DND-41 (cell line): ENCODE results near the gene PYURF.

Experiments
- ATAC-seq: fragments of 200-7000 bp; cut with Tn5 transposase; 3 replicates; pipeline ENCODE4 v1.9.1; 2021; ENCODE audit warnings: low read depth; ENCODE audit not compliant: insufficient read depth
- DNase-seq: peaks from one replicate; pipeline ENCODE4 v3.0.0-alpha.2; 2020
- H2AFZ ChIP-seq: 2 replicates; pipeline ENCODE4 v1.6.0; 2012; ENCODE audit warnings: low read depth, low read length
- H3K27ac ChIP-seq: 2 replicates; pipeline ENCODE4 v1.5.1; 2012; ENCODE audit warnings: low read length, inconsistent platforms
- H3K27me3 ChIP-seq: fragments of 200-600 bp; sonication (generic); 2 replicates; pipeline ENCODE4 v1.6.0; 2012; ENCODE audit warnings: low read length, mild to moderate bottlenecking, inconsistent platforms; ENCODE audit not compliant: insufficient read depth, poor library complexity
- H3K36me3 ChIP-seq: 2 replicates; pipeline ENCODE4 v1.5.1; 2012; ENCODE audit warnings: low read length, inconsistent platforms; ENCODE audit not compliant: insufficient read depth
- H3K4me1 ChIP-seq: 2 replicates; pipeline ENCODE4 v1.5.1; 2012; ENCODE audit warnings: mild to moderate bottlenecking, low read length; ENCODE audit not compliant: insufficient read depth
- H3K4me2 ChIP-seq: 2 replicates; pipeline ENCODE4 v1.6.0; 2012; ENCODE audit warnings: mild to moderate bottlenecking, moderate library complexity, low read length, inconsistent platforms; ENCODE audit not compliant: insufficient read depth
- H3K4me3 ChIP-seq, 2 experiments: fragments of 200-600 bp in 1 of 2; shearing (Covaris generic) in 1 of 2; 2 replicates each; pipeline ENCODE4 v1.5.1; 2012 to 2016; ENCODE audit warnings: inconsistent platforms in 2 of 2, low read length in 2 of 2, mild to moderate bottlenecking in 2 of 2, low read depth in 1 of 2, moderate library complexity in 1 of 2
- H3K79me2 ChIP-seq: 2 replicates; pipeline ENCODE4 v1.6.0; 2012; ENCODE audit warnings: low read length, inconsistent platforms; ENCODE audit not compliant: insufficient read depth
- H3K9ac ChIP-seq: 2 replicates; pipeline ENCODE4 v1.6.0; 2012; ENCODE audit warnings: low read depth, mild to moderate bottlenecking, inconsistent platforms, low read length, moderate library complexity
- H3K9me3 ChIP-seq: 2 replicates; pipeline ENCODE4 v1.5.1; 2012; ENCODE audit warnings: low read length, moderate library complexity, mild to moderate bottlenecking, inconsistent platforms; ENCODE audit not compliant: insufficient read depth, severe bottlenecking
- H4K20me1 ChIP-seq: 2 replicates; pipeline ENCODE4 v1.6.0; 2012; ENCODE audit warnings: low read length; ENCODE audit not compliant: insufficient read depth
- EZH2 ChIP-seq: IDR thresholded peaks from 3 replicates; pipeline ENCODE4 v1.6.1; 2012; ENCODE audit warnings: borderline replicate concordance, low read depth, mild to moderate bottlenecking, moderate library complexity, low read length, inconsistent platforms; ENCODE audit not compliant: severe bottlenecking
- TF ChIP-seq, protein P1 (sequence below): IDR thresholded peaks from 2 replicates; pipeline ENCODE4 v1.5.1; 2012; ENCODE audit warnings: borderline replicate concordance, low read length, moderate library complexity, mild to moderate bottlenecking; ENCODE audit not compliant: poor library complexity, severe bottlenecking; ENCODE audit errors: extremely low read depth

The PYURF gene, protein sequence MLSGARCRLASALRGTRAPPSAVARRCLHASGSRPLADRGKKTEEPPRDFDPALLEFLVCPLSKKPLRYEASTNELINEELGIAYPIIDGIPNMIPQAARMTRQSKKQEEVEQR

DNA sequence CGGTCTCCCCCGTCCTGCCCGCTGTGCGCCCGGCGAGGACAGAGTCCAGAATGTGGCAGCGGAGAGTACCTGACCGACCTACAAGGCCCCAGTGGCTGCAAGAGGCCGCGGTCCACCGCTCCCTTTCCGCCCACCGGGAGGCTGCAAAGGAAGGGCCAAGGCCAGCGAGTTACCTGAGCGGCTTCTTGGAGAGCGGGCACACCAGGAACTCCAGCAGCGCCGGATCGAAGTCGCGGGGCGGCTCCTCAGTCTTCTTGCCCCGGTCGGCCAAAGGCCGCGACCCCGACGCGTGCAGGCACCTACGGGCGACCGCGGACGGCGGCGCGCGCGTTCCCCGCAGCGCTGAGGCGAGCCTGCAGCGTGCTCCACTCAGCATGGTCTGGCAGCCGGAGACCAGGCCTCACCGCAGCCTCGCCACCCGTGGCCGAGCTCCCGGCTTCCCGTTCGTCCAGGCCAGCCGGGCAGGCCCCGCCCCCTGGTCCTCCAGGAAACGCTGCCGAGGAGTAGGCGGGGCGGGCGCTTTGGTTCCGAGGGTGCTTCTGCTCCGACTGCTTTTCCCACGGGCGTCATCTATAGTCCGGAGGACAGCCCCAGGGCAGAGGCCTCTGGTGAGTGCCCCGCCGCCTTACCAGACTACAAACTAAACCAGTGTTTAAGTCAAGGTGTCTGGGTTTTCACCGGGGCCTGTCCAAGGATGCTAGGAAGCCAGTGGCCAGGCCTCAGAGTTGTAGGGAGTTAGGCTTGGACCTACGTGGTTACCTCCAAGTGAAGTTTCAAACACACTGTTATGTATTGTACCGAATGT lies at the start of gene PYURF:
Gene PYURF (minus strand): TSS at position 452 of the 805 bp plus-strand sequence. CDS start 76 bp downstream, at position 376.
- peaks cover 7% of the 10 kb centered on the region for H4K20me1 ChIP-seq
- peak within 1 kb of the TSS; percentile 87 to 99 for H3K4me3 ChIP-seq
- DNase-seq = peak; percentile 87
- H3K9me3 ChIP-seq = no peaks in the 10 kb centered on the region
- peak within 1 kb of the TSS; percentile 95 for H3K9ac ChIP-seq
- peak; percentile 91 for ATAC-seq
- peak within 1 kb of the TSS; percentile 75 for H2AFZ ChIP-seq
- no peaks in the 10 kb centered on the region for H3K27me3 ChIP-seq
- peaks cover 34% of the 10 kb centered on the region for H3K79me2 ChIP-seq
- H3K4me2 ChIP-seq = peak within 1 kb of the TSS; percentile 83
- no peak for TF ChIP-seq EZH2
- TF ChIP-seq, protein P1, sequence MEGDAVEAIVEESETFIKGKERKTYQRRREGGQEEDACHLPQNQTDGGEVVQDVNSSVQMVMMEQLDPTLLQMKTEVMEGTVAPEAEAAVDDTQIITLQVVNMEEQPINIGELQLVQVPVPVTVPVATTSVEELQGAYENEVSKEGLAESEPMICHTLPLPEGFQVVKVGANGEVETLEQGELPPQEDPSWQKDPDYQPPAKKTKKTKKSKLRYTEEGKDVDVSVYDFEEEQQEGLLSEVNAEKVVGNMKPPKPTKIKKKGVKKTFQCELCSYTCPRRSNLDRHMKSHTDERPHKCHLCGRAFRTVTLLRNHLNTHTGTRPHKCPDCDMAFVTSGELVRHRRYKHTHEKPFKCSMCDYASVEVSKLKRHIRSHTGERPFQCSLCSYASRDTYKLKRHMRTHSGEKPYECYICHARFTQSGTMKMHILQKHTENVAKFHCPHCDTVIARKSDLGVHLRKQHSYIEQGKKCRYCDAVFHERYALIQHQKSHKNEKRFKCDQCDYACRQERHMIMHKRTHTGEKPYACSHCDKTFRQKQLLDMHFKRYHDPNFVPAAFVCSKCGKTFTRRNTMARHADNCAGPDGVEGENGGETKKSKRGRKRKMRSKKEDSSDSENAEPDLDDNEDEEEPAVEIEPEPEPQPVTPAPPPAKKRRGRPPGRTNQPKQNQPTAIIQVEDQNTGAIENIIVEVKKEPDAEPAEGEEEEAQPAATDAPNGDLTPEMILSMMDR = no peak
- peaks cover 18% of the 10 kb centered on the region for H3K36me3 ChIP-seq
- peak within 1 kb of the TSS; percentile 73 for H3K27ac ChIP-seq
- H3K4me1 ChIP-seq = peaks cover 41% of the 10 kb centered on the region

DNA sequence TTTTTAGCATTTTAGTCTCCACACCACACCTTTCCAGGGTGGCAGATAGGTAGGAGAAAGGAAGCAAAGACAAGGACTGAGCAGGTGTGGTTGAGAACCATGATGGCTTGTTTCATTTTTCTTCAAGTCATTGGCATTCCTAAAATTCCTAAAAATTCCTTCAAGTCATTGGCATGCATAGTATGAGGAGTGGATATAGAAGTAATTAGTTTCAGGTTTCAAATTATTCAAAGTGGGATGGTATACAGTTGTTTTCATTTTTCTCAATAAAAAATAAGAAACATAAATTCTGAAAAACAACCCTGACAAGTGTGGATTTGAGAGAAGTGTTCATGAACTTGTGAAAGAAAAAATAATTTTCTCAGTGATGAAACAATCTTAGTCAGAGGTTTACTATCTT lies 46.4 kb upstream of the PYURF start:
- Histone ChIP-seq H3K9ac (no peak overlapping the region), H3K9me3 (no peaks in the 10 kb centered on the region), H3K79me2 (no peaks in the 10 kb centered on the region), H4K20me1 (no peaks in the 10 kb centered on the region), H3K36me3 (no peaks in the 10 kb centered on the region), H3K4me1 (no peaks in the 10 kb centered on the region), H3K27me3 (no peaks in the 10 kb centered on the region), H3K27ac (no peak overlapping the region), H2AFZ (no peak overlapping the region), H3K4me2 (no peak overlapping the region), H3K4me3 (no peak overlapping the region)
- DNase-seq = no peak
- TF ChIP-seq, protein P1 = no peak
- no peak for TF ChIP-seq EZH2
- ATAC-seq = no peak

DNA sequence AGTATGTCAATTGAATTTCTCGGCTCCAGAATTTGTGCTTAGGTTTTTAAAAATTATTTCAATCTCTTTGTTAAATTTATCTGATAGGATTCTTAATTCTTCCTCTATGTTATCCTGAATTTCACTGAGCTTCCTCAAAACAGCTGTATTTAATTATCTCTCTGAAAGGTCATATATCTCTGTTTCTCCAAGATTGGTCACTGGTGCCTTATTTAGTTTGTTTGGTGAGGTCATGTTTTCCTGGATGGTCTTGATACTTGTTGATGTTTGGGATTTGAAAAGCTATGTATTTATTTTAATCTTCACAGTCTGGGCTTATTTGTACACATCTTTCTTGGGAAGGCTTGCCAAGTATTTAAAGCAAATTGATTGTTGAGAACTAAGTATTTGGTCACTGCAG lies 44.0 kb upstream of the PYURF start:
- H3K27me3 ChIP-seq = no peaks in the 10 kb centered on the region
- no peak overlapping the region for H3K4me3 ChIP-seq
- no peak overlapping the region for H2AFZ ChIP-seq
- H3K9me3 ChIP-seq = no peaks in the 10 kb centered on the region
- no peak overlapping the region for H3K9ac ChIP-seq
- no peak overlapping the region for H3K27ac ChIP-seq
- no peaks in the 10 kb centered on the region for H4K20me1 ChIP-seq
- no peak for ATAC-seq
- TF ChIP-seq EZH2 = no peak
- TF ChIP-seq, protein P1 = no peak
- no peaks in the 10 kb centered on the region for H3K4me1 ChIP-seq
- no peaks in the 10 kb centered on the region for H3K36me3 ChIP-seq
- DNase-seq = no peak
- H3K79me2 ChIP-seq = no peaks in the 10 kb centered on the region
- H3K4me2 ChIP-seq = no peak overlapping the region
